Measurements from ENCODE around the gene SH3BGR.

Gene SH3BGR

GRCh38 chr21:39456665-39457064 is 4.9 kb downstream of the SH3BGR start:
- DNase-seq (ENCODE audit: low spot score): no peak

- DNase-seq (ENCODE audit: low spot score): no peak
Observed at GRCh38 chr21:39461419-39461818, 9.6 kb downstream of the SH3BGR start.

GRCh38 chr21:39463308-39463707 is 11.5 kb downstream of the SH3BGR start:
- DNase-seq (ENCODE audit: low spot score): no peak

- DNase-seq (ENCODE audit: low spot score): no peak
Observed at GRCh38 chr21:39466584-39466983, 14.8 kb downstream of the SH3BGR start.

- no peak for DNase-seq (ENCODE audit: low spot score)
Observed at GRCh38 chr21:39467746-39468145, 16.0 kb downstream of the SH3BGR start.

GRCh38 chr21:39468559-39468958 is 16.8 kb downstream of the SH3BGR start:
- no peak for DNase-seq (ENCODE audit: low spot score)

- DNase-seq (ENCODE audit: low spot score): no peak
Observed at GRCh38 chr21:39471598-39471997, 19.8 kb downstream of the SH3BGR start.

GRCh38 chr21:39472786-39473185 is 21.0 kb downstream of the SH3BGR start:
- no peak for DNase-seq (ENCODE audit: low spot score)

- no peak for DNase-seq (ENCODE audit: low spot score)
Observed at GRCh38 chr21:39474611-39475010, 22.8 kb downstream of the SH3BGR start.

GRCh38 chr21:39479164-39479813 is 27.5 kb downstream of the SH3BGR start:
- DNase-seq (ENCODE audit: low spot score): no peak

GRCh38 chr21:39479814-39480182 is 28.0 kb downstream of the SH3BGR start:
- DNase-seq (ENCODE audit: low spot score): no peak

GRCh38 chr21:39480271-39480670 is 28.5 kb downstream of the SH3BGR start:
- no peak for DNase-seq (ENCODE audit: low spot score)

- DNase-seq (ENCODE audit: low spot score): no peak
Observed at GRCh38 chr21:39481886-39482285, 30.1 kb downstream of the SH3BGR start.

- DNase-seq (ENCODE audit: low spot score): no peak
Observed at GRCh38 chr21:39483917-39484316, 32.1 kb downstream of the SH3BGR start.

- no peak for DNase-seq (ENCODE audit: low spot score)
Observed at GRCh38 chr21:39484711-39485276, 33.0 kb downstream of the SH3BGR start.

GRCh38 chr21:39489380-39489924 is 37.7 kb downstream of the SH3BGR start:
- DNase-seq (ENCODE audit: low spot score): no peak

GRCh38 chr21:39499156-39499555 is 47.4 kb downstream of the SH3BGR start:
- DNase-seq (ENCODE audit: low spot score): no peak

- no peak for DNase-seq (ENCODE audit: low spot score)
Observed at GRCh38 chr21:39502631-39503030, 50.9 kb downstream of the SH3BGR start.

- DNase-seq (ENCODE audit: low spot score): no peak
Observed at GRCh38 chr21:39503123-39503762, 51.5 kb downstream of the SH3BGR start.

GRCh38 chr21:39504230-39504629 is 52.5 kb downstream of the SH3BGR start:
- DNase-seq (ENCODE audit: low spot score): no peak

- no peak for DNase-seq (ENCODE audit: low spot score)
Observed at GRCh38 chr21:39510240-39510639, 58.5 kb downstream of the SH3BGR start.

GRCh38 chr21:39511102-39511501 is 59.3 kb downstream of the SH3BGR start:
- no peak for DNase-seq (ENCODE audit: low spot score)

- DNase-seq (ENCODE audit: low spot score): no peak
Observed at GRCh38 chr21:39513735-39514134, 62.0 kb downstream of the SH3BGR start.

Measured in ecto neural progenitor cell (in vitro differentiated cells).